Measurements from ENCODE around the gene SLC24A1.

DNA sequence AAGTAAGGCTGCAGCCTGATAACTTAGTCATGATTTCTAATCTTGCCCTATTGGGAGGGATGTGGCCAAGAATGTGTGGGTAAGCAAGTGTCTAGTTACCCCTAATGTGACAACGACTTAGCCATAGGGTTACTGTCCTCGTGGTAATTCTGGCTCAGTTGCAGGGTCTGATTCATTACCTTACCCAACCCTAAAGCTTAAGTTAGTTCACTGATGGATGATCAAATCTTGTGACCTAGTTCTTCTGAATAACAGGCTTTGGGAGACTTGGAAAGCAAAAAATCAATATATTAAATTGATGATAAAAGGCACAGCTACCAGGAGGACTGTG, 9.2 kb upstream of the SLC24A1 start:
- TF ChIP-seq EZH2phosphoT487 (IDR thresholded peaks at IDR 0.05; ENCODE audit: insufficient read depth, low read depth) (no peak), EZH2 (IDR thresholded peaks at IDR 0.05; ENCODE audit: insufficient read depth, poor library complexity, severe bottlenecking) (no peak)

All from GM23248 (cell line).